Measurements from ENCODE around the gene TRMT6. TPM values are rescaled to one million over a fixed set of nuclear protein-coding genes. Genes with fewer than 3 reads are reported as not detected.

Gene TRMT6
- total RNA-seq, 3 donors from 2014 or later (not counting 1 experiment from before 2014, with no cell fraction given), result 9.2 to 13.0 (median 9.9) TPM

GRCh38 chr20:5888041-5888440, 62.3 kb downstream of the TRMT6 start:
- intact Hi-C loops (cut with micrococcal nuclease), result no loop called here
- no peak overlapping the region for H3K27ac ChIP-seq (ENCODE audit: low read length)
- H3K4me3 ChIP-seq (ENCODE audit: low read length), result no peak overlapping the region
- Mint-ChIP-seq H3K4me3 (no peak overlapping the region), H3K27me3 (ENCODE audit: low read depth in 2 of 2) (peaks cover 0 to 5% of the 10 kb centered on the region in 2 donors), H3K27ac (no peak overlapping the region), H3K36me3 (no peaks in the 10 kb centered on the region), H3K9me3 (no peaks in the 10 kb centered on the region), H3K4me1 (no peaks in the 10 kb centered on the region)
- 0% methylated on average over 1 of the region's 1 CpG for WGBS (ENCODE audit: insufficient coverage)
- no peak for TF ChIP-seq CTCF (IDR thresholded peaks at IDR 0.05)
- H3K36me3 ChIP-seq (ENCODE audit: control insufficient read depth, insufficient read depth, low read length), result no peaks in the 10 kb centered on the region
- no peaks in the 10 kb centered on the region for H3K4me1 ChIP-seq (ENCODE audit: control insufficient read depth, insufficient read depth, low read length)
- H3K9me3 ChIP-seq (ENCODE audit: control insufficient read depth, insufficient read depth, low read length), result no peaks in the 10 kb centered on the region
- no peaks in the 10 kb centered on the region for H3K27me3 ChIP-seq (ENCODE audit: control insufficient read depth, insufficient read depth, low read length)
- DNase-seq, result no peak
- no peak for ATAC-seq

- Mint-ChIP-seq H3K9me3 (no peaks in the 10 kb centered on the region), H3K36me3 (no peaks in the 10 kb centered on the region), H3K4me1 (no peaks in the 10 kb centered on the region), H3K27me3 (ENCODE audit: low read depth in 2 of 2) (peaks cover 0 to 5% of the 10 kb centered on the region in 2 donors), H3K27ac (no peak overlapping the region), H3K4me3 (no peak overlapping the region)
- DNase-seq (no peak), ATAC-seq (no peak)
- H3K9me3 ChIP-seq (ENCODE audit: control insufficient read depth, insufficient read depth, low read length), result no peaks in the 10 kb centered on the region
- H3K27ac ChIP-seq (ENCODE audit: low read length), result no peak overlapping the region
- 93% methylated on average over 5 of the region's 5 CpGs for WGBS (ENCODE audit: insufficient coverage)
- H3K4me3 ChIP-seq (ENCODE audit: low read length), result no peak overlapping the region
- H3K4me1 ChIP-seq (ENCODE audit: control insufficient read depth, insufficient read depth, low read length), result no peaks in the 10 kb centered on the region
- TF ChIP-seq CTCF (IDR thresholded peaks at IDR 0.05), result no peak
- intact Hi-C loops (cut with micrococcal nuclease), result no loop called here
- H3K27me3 ChIP-seq (ENCODE audit: control insufficient read depth, insufficient read depth, low read length), result no peaks in the 10 kb centered on the region
- no peaks in the 10 kb centered on the region for H3K36me3 ChIP-seq (ENCODE audit: control insufficient read depth, insufficient read depth, low read length)
Observed at GRCh38 chr20:5887386-5887785, 62.9 kb downstream of the TRMT6 start.

Other genes starting within 250 kb of the TRMT6 start
- gene SHLD1, start 200.1 kb downstream of the TRMT6 start, total RNA-seq, result 10 to 100 TPM in 1 of 3 donors, 1 to 10 TPM in 2; 6.6 to 12.2 (median 8.3) TPM
- gene CHGB, start 39.0 kb downstream of the TRMT6 start, total RNA-seq, result not detected
- 10 to 100 TPM in 1 of 3 donors, 1 to 10 TPM in 2; 8.1 to 14.3 (median 9.0) TPM for gene MCM8, start 119 bp upstream of the TRMT6 start, total RNA-seq
- gene CRLS1, start 55.6 kb upstream of the TRMT6 start, total RNA-seq, result 10 to 100 TPM; 13.0 to 20.5 (median 14.6) TPM
- not detected for gene LRRN4, start 103.5 kb upstream of the TRMT6 start, total RNA-seq
- not detected for gene FERMT1, start 172.5 kb upstream of the TRMT6 start, total RNA-seq